ENCODE data around the gene FANCD2.
A peak's percentile ranks its signal among the peaks of the same experiment; 100 is the strongest.
"Not testable (repeated sequence)": the region's sequence is repeated elsewhere in the genome, so short reads cannot be mapped to it uniquely, and the experiment has no call there.

Gene FANCD2

DNA sequence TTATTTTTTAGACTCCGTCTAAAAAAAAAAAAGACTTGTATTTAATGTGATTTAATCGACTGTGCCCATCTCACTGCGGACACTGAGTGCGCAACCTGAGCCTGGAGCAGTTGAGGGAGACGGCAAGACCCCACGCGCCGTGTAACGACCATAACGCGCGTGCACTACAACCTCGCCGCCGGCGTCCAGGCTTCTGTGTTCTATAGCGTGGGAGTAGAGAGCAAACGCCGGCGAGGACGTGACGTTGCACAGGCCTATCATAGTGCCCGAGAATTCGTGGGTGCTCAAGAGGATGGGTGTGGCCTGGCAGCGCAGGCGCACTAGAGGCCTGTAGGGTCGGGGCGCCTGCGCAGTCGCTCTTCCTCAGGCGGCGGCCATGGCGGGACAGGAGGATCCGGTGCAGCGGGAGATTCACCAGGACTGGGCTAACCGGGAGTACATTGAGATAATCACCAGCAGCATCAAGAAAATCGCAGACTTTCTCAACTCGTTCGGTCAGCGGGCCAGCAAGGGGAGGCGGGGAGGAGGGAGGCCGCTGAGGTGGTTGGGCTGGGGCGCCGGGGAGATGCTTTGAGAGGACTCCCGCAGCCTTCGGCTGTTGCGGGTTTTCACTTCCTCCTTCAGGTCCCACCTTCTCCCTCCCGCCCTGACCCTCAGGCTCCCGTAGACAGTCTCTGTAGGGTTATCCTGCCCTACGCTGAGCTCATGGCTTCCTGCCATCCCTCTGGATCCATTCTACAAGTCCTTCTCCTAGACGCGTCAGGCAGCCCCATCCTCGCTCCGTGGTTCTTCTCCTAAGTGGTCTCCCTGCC is 89.3 kb downstream of the FANCD2 start, which contains the start of gene BRK1:
TSS of gene BRK1 (plus strand) at position 350 of the 812 bp plus-strand sequence. CDS start at position 377, 27 bp downstream.
- peak; percentile 70 to 86 for DNase-seq

DNA sequence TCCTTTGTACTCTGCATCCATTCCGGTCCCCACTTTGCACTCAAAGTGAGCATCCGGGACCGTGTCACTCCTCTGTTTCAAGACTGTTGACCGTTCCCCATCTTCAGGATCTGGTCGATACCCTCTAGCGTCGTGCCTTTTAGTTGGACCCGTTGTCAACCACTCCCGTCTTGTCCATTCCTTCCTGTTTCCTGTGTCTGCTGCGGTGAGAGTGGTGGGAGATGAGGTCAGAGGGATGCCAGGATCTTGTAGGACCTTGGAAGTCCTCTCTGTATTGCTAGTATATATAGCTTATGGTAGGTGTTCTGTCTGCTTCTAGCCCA is 89.9 kb downstream of the FANCD2 start:
- no peak for DNase-seq

DNA sequence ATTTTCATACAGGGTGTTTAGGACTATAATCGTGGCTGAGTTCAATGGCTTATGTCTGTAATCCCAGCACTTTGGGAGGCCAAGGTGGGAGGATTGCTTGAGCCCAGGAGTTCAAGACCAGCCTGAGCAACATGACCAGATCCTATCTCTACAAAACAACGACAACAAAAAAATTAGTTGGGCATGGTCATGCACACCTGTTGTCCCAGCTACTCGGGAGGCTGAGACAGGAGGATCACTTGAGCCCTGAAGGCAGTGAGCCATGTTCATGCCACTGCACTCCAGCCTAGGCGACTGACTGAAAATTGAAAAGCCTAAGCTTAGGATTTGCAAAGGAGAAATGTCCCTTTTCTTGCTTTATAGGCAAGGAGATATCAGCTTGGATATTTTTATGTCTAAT is 90.7 kb downstream of the FANCD2 start:
- DNase-seq, result no peak

DNA sequence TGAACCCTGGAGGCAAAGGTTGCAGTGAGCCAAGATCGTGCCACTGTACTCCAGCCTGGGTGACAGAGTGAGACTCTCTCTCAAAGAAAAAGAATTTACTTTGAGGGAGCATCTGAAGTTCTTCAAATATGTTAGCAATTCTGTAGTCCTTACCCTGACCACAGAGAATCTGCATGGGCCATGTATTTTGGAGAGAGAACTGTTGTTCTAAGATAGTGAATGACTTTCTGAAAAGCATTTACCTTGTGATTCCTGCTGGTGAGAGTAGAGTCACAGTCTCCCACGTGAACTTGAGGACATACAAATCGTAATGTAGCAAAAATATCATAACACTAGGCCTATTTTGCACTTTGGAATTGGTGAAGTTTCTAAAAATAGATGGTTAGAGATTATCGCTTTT is 93.1 kb downstream of the FANCD2 start:
- DNase-seq, result no peak

DNA sequence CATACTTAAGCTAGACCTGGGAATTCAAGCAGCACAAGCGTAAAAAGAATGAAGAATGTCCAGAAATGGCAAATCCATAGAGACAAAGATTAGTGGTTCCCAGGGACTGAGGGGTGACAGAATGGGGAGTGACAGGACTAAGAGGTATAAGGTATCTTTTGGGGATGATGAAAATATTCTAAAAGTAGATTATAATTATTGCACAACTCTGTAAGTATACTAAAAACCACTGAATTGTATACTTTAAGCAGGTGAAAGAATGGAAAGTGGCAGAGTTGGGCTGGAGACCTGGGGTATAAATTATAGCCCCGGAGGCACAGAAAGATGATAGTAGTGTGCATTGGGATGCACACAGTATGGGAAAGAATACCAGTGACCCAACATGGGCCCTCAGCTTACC is 94.8 kb downstream of the FANCD2 start:
- no peak for DNase-seq

DNA sequence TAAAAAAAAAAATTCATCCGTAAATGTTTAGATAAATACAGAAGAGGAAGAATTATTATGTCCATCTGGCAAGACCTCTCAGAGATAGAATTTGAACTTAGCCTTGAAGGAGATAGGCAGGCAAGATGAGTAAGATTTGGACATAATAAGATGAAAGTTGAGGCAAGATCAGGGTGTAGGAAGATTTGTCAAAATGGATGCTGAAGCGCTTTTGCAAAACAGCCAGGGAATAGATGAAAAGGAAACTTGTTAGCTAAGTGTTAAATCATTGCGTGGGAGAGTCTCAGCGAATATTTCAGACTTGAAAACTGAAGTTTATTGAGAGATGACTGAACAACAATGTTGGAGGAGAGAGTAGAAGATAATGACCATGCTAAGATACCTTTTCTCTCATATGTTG is 96.5 kb downstream of the FANCD2 start:
- no peak for DNase-seq

DNA sequence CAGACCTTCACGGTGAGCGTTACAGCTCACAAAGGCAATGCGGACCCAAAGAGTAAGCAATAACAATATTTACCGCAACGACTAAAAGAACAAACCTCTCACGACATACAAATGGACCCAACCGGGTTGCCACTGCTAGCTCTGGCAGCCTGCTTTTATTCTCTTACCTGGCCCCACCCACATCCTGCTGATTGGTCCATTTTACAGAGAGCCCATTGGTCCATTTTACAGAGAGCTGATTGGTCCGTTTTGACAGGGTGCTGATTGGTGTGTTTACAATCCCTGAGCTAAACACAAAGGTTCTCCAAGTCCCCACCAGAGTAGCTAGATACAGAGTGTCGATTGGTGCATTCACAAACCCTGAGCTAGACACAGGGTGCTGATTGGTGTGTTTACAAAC is 109.6 kb downstream of the FANCD2 start:
- not testable (repeated sequence) for DNase-seq

DNA sequence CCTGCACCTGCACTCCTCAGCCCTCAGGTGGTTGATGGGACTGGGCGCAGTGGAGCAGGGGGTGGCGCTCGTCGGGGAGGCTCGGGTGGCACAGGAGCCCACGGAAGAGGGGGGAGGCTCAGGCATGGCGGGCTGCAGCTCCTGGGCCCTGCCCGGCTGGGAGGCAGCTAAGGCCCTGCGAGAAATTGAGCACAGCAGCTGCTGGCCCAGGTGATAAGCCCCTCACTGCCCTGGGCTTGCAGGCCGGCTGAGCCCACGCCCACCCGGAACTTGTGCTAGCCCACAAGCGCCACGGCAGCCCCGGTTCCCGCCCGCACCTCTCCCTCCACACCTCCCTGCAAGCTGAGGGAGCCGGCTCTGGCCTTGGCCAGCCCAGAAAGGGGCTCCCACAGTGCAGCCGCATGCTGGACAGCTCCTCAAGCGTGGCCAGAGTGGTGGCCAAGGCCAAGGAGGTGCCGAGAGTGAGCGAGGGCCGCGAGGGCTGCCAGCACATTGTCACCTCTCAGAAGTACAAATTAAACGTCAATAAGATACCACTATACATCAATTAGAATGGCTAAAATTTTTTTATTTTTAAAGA is 110.3 kb downstream of the FANCD2 start:
- no peak for DNase-seq

DNA sequence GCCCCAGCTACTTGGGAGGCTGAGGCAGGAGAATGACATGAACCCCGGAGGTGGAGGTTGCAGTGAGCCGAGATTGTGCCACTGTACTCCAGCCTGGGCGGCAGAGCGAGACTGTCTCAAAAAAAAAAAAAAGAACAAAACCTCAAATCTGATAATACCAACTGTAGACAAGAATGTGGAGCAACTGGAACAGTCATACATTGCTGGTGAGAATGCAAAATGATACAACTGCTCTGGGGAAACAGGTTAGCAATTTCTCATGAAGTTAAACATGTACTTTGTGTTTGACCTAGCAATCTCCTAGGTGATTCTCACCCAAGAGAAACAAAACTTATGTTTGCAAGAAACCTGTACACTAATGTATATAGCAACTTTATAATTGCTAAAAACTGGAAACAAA is 110.9 kb downstream of the FANCD2 start:
- no peak for DNase-seq

DNA sequence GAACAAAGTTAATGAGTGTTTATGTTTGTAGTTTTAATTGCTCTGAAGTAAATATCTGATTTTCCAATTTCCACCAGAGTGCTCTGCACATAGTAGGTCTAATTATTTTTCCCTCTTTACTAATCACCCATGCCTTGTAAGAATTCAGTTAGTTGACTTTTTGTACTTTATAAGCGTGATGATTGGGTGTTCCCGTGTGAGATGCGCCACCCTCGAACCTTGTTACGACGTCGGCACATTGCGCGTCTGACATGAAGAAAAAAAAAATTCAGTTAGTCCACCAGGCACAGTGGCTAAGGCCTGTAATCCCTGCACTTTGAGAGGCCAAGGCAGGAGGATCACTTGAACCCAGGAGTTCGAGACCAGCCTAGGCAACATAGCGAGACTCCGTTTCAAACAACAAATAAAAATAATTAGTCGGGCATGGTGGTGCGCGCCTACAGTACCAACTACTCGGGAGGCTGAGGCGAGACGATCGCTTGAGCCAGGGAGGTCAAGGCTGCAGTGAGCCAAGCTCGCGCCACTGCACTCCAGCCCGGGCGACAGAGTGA is 114.8 kb downstream of the FANCD2 start:
- no peak for DNase-seq

DNA sequence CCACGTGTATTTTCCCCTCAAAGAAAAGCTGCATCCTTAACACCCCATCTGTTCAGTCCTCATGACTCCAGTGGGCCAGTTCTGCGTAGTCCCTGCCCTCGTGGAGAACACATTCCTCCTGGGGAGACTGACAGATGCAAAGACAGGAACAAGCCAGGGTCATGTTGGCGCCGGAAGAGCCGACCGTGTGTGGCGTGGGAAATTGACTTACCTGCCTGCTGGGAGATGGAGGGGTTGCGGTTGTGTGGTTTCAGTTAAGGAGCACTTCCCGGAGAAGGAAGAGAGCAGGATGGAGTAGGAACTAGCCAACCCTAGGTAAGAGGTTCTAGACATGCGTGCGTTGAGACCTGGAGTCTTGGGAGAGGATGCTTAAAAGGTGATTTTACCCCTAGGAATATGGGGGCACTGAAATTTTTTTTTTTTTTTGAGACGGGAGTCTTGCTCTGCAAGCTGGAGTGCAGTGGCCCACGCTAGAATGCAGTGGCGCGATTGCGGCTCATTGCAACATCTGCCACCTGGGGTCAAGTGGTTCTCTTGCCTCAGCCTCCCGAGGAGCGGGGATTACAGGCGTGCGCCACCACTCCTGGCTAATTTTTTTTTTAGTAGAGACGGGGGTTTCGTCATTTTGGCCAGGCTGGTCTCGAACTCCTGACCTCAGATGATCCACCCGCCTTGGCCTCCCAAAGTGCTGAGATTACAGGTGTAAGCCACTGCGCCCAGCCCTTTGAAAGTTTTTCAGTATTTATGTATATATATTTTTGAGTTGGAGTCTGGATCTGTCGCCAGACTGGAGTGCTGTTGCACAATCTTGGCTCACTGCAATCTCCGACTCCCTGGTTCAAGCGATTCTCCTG is 116.7 kb downstream of the FANCD2 start:
- peak in 1 of 2 experiments; percentile 26 for DNase-seq

DNA sequence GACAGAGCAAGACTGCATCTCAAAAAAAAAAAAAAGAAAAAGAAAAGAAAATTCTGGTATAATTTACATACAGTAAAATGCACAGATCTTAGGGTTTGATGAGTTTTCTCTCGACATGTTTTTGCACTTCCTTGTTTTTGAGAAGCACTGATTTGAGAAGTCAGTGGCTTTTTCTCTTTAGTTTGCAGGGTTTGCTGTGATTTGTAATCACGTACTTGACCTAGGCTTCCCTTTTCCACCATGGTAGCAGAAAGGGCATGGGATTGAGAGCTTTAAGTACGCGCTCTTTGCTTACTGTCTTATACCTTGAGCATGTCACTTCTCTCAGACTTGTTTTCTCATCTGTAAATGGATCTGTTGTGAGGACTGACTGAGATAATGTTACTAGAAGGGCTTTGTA is 119.4 kb downstream of the FANCD2 start:
- DNase-seq, result no peak

DNA sequence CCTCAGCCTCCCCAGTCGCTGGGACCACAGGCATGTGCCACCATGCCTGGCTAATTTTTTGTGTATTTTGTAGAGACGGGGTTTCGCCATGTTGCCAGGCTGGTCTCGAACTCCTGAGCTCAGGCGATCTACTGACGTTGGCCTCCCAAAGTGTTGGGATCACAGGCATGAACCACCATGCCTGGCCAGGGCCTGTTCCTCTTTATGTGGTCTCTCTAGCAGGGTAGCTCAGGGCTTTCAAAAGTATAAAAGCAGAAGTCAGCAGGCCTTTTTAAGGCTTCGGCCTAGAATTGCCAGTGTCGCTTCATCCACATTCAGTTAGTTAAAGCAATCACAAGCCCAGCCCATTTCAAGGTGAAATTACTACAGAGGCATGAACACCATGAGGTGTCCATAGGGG is 123.0 kb downstream of the FANCD2 start:
- DNase-seq, result no peak

DNA sequence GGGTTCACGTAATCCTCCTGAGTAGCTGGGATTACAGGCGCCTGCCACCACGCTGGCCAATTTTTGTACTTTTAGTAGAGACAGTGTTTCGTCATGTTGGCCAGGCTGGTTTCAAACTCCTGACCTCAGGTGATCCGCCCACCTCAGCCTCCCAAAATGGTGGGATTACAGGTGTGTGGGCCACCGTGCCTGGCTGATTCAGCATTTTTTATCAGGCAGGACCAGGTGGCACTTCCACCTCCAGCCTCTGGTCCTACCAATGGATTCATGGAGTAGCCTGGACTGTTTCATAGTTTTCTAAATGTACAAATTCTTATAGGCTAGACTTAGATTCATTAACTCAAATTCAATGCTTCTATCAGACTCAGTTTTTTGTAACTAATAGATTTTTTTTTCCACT is 124.8 kb downstream of the FANCD2 start:
- no peak for DNase-seq
